Activated naive CD8-positive, alpha-beta T cell treated with anti-CD3 and anti-CD28 coated beads for 36 hours (primary cell): ENCODE results near the gene IFITM2. TPM values are rescaled to one million over a fixed set of nuclear protein-coding genes. Genes with fewer than 3 reads are reported as not detected.
"Not testable (repeated sequence)": the region's sequence is repeated elsewhere in the genome, so short reads cannot be mapped to it uniquely, and the experiment has no call there.

Experiments
- DNase-seq: peaks from one replicate; pipeline ENCODE4 v3.0.0; 2021
- H3K27ac Mint-ChIP-seq: one replicate; pipeline ENCODE4 v1.8.0; 2022; ENCODE audit warnings: mild to moderate bottlenecking, moderate library complexity, mixed read lengths
- H3K27me3 Mint-ChIP-seq: one replicate; pipeline ENCODE4 v1.8.0; 2022; ENCODE audit warnings: mild to moderate bottlenecking, mixed read lengths
- H3K36me3 Mint-ChIP-seq: one replicate; pipeline ENCODE4 v1.8.0; 2021; ENCODE audit warnings: mild to moderate bottlenecking, mixed read lengths
- H3K4me1 Mint-ChIP-seq: one replicate; pipeline ENCODE4 v1.8.0; 2021; ENCODE audit warnings: mixed read lengths
- H3K4me3 Mint-ChIP-seq: one replicate; pipeline ENCODE4 v1.8.0; 2022; ENCODE audit warnings: mild to moderate bottlenecking, moderate library complexity, mixed read lengths
- H3K9me3 Mint-ChIP-seq: one replicate; pipeline ENCODE4 v1.8.0; 2022; ENCODE audit warnings: mixed read lengths
- total RNA-seq, 2 experiments: library from RNA; stranded (reverse); gene quantifications; one replicate each; pipeline ENCODE4 v1.2.3, GENCODE V29; 2021

IFITM2 gene
- total RNA-seq, 2 experiments from 2014 or later = 474 to 496 TPM

DNA sequence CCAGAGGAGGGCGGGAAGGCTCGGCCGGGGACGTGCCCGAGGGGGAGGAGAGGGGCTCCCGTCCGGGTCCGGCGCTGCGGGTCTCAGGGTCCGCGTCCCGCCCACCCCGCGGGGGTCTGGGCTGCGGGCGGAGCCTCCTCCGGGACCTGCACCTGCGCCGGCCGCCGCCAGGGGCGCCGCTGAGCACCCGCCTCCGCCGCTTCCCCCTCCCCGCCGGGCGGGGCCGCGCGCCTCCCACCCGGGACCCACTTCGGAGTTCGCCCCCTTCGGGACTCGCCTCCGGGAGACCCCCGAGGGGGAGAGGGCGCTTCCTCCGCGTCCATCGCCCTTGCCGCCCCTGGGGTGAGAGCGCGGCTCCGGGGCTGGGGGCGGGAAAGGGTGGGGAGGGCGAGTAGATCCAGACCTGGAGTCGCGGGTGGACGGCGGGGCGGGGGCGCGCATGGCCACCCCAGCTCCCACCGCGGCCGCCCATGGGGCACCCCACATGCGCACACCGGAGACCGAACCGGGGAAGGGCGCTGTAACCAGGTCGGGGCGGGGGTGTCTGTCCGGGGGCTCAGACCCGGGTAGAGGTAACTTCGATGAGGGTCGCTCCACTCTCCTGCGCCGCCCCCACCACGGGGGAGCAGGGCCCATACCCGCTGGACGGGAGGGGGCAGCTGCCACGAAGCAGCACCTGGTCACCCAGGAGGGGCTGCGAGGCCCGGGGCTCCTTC is 10.9 kb downstream of the IFITM2 start:
- not testable (repeated sequence) for H3K9me3 Mint-ChIP-seq, H3K27ac Mint-ChIP-seq, H3K27me3 Mint-ChIP-seq, DNase-seq, H3K4me3 Mint-ChIP-seq
- Mint-ChIP-seq H3K4me1 (peaks cover 29% of the 10 kb centered on the region), H3K36me3 (peaks cover 50% of the 10 kb centered on the region)

DNA sequence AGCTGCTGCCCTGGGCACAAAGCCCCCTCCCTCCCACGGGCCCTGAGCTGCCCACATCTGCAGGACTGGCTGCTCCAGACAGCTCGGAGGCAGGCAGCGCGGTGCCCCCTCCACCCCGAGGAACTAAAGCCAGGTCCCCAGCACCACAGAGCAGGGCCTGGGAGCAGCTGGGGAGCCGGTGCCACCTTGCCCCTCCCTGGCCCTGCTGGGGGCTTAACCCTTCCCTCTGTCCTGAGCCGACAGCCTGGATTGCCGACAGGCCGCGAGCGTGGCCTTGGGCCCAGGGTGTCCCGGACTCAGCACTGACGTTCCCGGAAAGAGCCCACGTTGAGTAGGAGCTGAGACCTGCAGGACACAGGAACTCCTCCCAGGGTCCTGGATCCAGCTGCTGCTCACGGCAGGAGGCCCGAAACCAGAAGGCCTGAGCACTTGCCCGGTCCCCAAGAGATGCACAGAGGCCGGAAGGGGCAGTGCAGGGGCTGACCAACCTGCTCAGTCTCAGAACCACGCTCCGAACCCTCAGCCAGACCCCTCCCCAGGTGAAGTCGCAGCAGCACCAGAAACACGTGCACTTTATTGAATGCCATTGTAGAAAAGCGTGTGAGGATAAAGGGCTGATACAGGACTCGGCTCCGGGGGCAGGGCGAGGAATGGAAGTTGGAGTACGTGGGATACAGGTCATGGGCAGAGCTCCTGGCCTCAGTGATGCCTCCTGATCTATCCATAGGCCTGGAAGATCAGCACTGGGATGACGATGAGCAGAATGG is 11.7 kb downstream of the IFITM2 start:
- peak overlapping the region; percentile 93 for H3K4me3 Mint-ChIP-seq
- not testable (repeated sequence) for H3K9me3 Mint-ChIP-seq, DNase-seq, H3K27me3 Mint-ChIP-seq
- H3K4me1 Mint-ChIP-seq = peaks cover 35% of the 10 kb centered on the region
- peaks cover 43% of the 10 kb centered on the region for H3K36me3 Mint-ChIP-seq
- H3K27ac Mint-ChIP-seq = peak overlapping the region; percentile 98

DNA sequence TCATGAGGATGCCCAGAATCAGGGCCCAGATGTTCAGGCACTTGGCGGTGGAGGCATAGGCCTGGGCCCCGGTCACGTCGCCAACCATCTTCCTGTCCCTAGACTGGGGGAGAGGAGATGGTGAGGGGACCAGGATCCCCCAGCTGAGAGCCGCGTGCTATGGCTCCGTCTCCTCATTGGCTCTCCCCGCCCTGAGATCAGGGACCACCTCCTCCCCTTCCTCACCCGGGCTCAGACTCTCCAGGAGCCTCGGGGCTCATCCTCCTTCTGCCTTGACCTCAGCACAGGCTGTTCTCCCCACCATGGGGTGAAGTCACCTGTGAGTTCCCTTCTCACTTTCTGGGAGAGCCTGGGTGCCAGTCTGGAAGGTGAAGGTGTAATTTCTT is 12.3 kb downstream of the IFITM2 start:
- Mint-ChIP-seq H3K27ac (peak overlapping the region; percentile 98), H3K36me3 (peaks cover 37% of the 10 kb centered on the region)

DNA sequence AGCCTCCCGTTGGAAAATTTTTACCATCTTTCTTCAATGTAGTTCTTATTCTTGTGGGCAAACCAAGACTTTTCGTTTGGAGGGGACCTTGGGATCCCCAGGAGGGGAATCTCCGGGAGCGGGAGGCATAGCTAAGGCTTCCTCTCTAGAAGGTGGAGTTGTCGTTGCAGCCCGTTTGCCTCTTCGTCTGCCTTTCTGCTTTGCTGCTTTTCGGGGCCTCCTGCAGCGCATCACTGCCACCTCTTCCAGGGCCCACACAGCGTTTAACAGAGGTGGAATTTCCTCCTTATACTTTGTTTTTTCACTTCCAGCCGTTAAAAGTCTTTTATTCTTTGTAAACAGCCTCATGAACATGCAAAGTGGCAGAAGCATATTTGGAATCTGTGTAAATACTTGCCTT is 16.5 kb downstream of the IFITM2 start:
- H3K27me3 Mint-ChIP-seq = no peaks in the 10 kb centered on the region
- peaks cover 57% of the 10 kb centered on the region for H3K4me1 Mint-ChIP-seq
- peaks cover 2% of the 10 kb centered on the region for H3K9me3 Mint-ChIP-seq
- H3K4me3 Mint-ChIP-seq = no peak overlapping the region
- DNase-seq = no peak
- H3K36me3 Mint-ChIP-seq = peaks cover 17% of the 10 kb centered on the region
- peak overlapping the region; percentile 55 for H3K27ac Mint-ChIP-seq

More for the DNA sequence above, 12.3 kb downstream of the IFITM2 start:
- not testable (repeated sequence) for DNase-seq, H3K9me3 Mint-ChIP-seq, H3K27me3 Mint-ChIP-seq
- Mint-ChIP-seq H3K4me3 (peak overlapping the region; percentile 93), H3K4me1 (peaks cover 41% of the 10 kb centered on the region)

DNA sequence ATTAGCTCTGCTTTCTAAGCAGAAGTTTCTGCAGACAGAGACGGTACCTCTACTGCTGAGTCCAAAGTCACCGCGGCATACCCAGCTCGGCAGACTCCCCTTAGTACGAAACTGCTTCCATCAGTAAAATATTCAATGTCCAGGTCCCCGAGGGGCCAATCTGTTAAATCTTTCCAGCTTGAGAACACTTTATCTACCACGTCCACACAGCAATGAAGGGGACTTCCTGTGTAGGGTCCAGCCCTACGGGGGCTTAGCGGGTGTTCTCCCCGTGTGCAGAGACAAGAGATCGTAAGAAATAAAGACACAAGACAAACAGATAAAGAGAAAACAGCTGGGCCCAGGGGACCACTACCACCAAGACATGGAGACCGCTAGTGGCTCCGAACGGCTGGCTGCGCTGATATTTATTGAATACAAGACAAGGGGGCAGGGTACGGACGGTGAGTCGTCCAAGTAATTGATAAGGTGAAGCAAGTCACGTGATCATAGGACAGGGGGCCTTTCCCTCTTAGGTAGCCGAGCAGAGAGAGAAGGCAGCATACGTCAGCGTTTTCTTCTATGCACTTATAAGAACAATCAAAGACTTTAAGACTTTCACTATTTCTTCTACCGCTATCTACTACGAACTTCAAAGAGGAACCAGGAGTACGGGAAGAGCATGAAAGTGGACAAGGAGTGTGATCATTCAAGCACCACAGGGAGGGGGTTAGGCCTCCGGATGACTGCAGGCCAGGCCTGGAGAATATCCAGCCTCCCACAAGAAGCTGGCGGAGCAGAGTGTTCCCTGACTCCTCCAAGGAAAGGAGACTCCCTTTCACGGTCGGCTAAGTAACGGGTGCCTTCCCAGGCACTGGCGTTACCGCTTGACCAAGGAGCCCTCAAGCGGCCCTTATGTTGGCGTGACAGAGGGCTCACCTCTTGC is 17.2 kb downstream of the IFITM2 start:
- peaks cover 15% of the 10 kb centered on the region for H3K36me3 Mint-ChIP-seq
- peaks cover 62% of the 10 kb centered on the region for H3K4me1 Mint-ChIP-seq
- DNase-seq, H3K27me3 Mint-ChIP-seq, H3K9me3 Mint-ChIP-seq: not testable (repeated sequence)
- peak overlapping the region; percentile 33 for H3K4me3 Mint-ChIP-seq
- H3K27ac Mint-ChIP-seq = peak overlapping the region; percentile 73

DNA sequence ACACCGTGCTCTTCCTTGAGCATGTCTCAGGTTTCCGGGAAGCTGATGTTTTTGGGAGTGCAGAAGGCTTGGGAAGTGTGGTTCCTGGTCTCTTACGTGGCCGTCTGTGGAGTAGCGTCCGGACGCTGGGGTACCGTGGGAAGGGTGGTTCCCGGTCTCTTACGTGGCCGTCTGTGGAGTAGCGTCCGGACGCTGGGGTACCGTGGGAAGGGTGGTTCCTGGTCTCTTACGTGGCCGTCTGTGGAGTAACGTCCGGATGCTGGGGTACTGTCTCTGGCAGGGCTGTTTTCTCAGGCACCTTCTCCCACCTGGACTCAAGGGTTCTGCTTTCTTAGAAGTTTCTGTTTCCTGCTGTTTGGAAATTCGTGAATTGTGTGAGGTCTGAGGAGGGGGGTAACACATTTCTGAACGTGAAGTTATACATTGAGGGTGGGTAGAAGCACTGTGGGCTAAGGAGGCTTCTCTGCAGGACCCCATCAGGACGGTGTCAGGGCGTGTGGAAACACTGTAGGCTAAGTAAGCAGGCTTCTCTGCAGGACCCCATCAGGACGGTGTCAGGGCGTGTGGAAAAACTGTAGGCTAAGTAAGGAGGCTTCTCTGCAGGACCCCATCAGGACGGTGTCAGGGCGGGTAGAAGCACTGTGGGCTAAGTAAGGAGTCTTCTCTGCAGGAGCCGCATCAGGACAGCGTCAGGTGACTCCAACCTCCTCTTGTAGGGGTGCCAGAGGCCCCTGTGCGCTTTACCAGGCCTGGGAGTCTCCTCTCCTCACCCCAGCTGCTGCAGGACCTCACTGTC is 18.4 kb downstream of the IFITM2 start:
- peak overlapping the region; percentile 99 for H3K27ac Mint-ChIP-seq
- peaks cover 68% of the 10 kb centered on the region for H3K4me1 Mint-ChIP-seq
- H3K9me3 Mint-ChIP-seq = peaks cover 8% of the 10 kb centered on the region
- no peak for DNase-seq
- peaks cover 9% of the 10 kb centered on the region for H3K36me3 Mint-ChIP-seq
- peak overlapping the region; percentile 80 for H3K4me3 Mint-ChIP-seq
- H3K27me3 Mint-ChIP-seq = peaks cover 2% of the 10 kb centered on the region

DNA sequence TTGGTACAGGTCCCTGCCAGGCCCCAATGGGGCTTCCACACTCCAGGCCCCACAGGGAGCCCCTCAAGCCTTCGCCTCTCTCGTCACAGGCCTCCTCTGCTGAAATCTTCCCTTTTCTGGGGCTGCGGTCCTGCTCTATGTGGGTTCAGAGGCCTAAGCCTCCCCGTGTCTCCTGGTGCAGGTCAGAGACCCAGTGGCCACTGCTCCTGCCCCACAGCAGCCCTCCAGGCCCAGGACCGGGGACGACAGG is 18.9 kb downstream of the IFITM2 start:
- peaks cover 9% of the 10 kb centered on the region for H3K36me3 Mint-ChIP-seq
- peaks cover 74% of the 10 kb centered on the region for H3K4me1 Mint-ChIP-seq
- peak overlapping the region; percentile 99 for H3K27ac Mint-ChIP-seq
- H3K9me3 Mint-ChIP-seq = peaks cover 8% of the 10 kb centered on the region
- peaks cover 4% of the 10 kb centered on the region for H3K27me3 Mint-ChIP-seq
- H3K4me3 Mint-ChIP-seq = peak overlapping the region; percentile 80
- no peak for DNase-seq

DNA sequence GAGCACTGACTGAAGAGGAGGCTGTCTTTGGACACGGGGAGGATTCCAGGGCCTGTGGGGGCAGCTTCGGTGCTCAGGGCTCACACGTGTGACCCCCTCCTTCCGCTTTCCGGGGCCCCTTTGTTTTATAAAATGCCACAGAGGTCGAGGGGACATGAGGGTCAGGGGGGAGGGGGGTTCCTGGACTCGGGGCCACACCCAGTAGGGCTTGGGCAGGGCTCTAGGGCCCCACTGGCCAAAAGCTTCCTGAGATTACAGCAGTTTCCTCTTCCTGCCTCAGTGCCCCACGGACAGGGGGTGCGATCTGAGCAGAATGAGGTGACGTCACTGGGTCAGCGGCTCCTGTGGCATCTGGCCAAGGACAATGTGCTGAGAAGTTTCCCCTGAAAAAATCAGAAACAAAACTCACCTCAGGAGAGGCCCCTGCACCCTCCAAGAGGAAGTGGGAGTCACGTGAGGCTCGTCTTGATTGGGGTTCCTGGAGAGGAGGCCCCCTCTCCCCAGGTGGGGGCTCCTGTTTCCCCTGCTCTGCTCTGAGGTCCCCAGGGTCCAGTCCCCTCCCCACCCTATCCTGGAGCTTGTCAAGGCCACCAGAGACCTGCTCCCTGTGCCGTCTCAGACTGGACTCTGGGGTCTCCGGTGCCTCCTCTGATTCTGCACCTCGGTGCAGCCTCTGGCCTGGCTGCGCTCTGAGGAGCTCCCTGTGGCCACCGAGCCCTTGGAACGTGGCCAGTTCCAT is 19.4 kb downstream of the IFITM2 start:
- DNase-seq = peak; percentile 80
- peaks cover 4% of the 10 kb centered on the region for H3K27me3 Mint-ChIP-seq
- H3K4me1 Mint-ChIP-seq = peaks cover 79% of the 10 kb centered on the region
- H3K4me3 Mint-ChIP-seq = peak overlapping the region; percentile 80
- peaks cover 8% of the 10 kb centered on the region for H3K9me3 Mint-ChIP-seq
- H3K36me3 Mint-ChIP-seq = peaks cover 11% of the 10 kb centered on the region
- peak overlapping the region; percentile 99 for H3K27ac Mint-ChIP-seq

DNA sequence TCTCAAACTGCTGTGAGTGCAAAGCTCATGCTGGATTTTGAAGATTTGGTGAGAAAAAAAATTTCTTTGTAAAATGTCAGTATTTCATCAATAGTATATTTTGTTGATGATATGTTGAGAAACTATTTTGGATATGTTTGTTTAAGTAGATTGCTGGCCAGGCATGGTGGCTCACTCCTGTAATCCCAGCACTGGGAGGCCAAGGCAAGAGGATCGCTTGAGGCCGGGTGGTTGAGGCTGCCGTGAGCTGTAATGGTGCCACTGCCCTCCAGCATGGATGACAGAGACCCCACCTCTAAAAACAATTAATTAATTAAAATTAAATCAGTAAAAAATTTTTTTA is 19.9 kb downstream of the IFITM2 start:
- H3K9me3 Mint-ChIP-seq = peaks cover 8% of the 10 kb centered on the region
- peak overlapping the region; percentile 99 for H3K27ac Mint-ChIP-seq
- H3K36me3 Mint-ChIP-seq = peaks cover 11% of the 10 kb centered on the region
- DNase-seq = no peak
- peak overlapping the region; percentile 80 for H3K4me3 Mint-ChIP-seq
- peaks cover 80% of the 10 kb centered on the region for H3K4me1 Mint-ChIP-seq
- peaks cover 4% of the 10 kb centered on the region for H3K27me3 Mint-ChIP-seq

DNA sequence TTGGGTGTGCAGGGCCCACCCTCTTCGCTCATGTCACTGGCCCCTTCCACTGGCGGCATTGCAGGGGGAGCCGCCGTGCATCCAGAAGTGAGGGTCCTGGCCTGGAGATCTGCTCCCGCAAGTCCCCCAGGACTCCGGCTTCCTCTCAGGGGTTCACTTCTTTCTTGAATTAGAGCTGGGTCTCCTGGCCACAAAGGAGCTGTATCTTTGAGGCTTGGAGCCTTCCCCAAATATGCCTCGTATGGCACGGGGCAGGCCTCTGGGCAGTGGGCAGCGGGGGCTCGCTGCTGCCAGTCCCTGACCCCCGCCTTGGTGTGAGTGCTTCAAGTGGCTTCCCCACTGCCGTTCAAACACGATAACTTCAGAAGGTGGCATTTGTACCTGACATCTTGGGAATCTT is 20.4 kb downstream of the IFITM2 start:
- peaks cover 4% of the 10 kb centered on the region for H3K27me3 Mint-ChIP-seq
- H3K9me3 Mint-ChIP-seq = peaks cover 8% of the 10 kb centered on the region
- H3K4me1 Mint-ChIP-seq = peaks cover 81% of the 10 kb centered on the region
- H3K27ac Mint-ChIP-seq = peak overlapping the region; percentile 3
- peaks cover 11% of the 10 kb centered on the region for H3K36me3 Mint-ChIP-seq
- DNase-seq = no peak
- no peak overlapping the region for H3K4me3 Mint-ChIP-seq

DNA sequence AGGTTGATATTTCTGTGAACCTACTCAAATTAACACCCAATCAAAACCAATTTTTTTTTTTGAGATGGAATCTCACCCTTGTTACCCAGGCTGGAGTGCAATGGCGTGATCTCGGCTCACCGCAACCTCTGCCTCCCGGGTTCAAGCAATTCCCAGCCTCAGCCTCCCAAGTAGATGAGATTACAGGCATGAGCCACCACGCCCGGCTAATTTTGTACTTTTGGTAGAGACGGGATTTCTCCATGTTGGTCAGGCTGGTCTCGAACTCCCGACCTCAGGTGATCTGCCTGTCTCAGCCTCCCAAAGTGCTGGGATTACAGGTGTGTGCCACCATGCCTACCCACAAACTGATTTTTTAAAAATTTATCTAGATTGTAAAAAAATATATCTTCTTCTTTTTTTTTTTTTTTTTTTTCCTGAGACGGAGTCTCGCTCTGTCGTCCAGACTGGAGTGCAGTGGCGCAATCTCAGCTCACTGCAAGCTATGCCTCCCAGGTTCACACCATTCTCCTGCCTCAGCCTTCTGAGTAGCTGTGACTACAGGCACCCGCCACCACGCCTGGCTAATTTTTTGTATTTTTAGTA is 21.0 kb downstream of the IFITM2 start:
- H3K27me3 Mint-ChIP-seq, DNase-seq, H3K4me3 Mint-ChIP-seq, H3K9me3 Mint-ChIP-seq: not testable (repeated sequence)
- Mint-ChIP-seq H3K27ac (peak overlapping the region; percentile 57), H3K36me3 (peaks cover 11% of the 10 kb centered on the region), H3K4me1 (peaks cover 76% of the 10 kb centered on the region)

DNA sequence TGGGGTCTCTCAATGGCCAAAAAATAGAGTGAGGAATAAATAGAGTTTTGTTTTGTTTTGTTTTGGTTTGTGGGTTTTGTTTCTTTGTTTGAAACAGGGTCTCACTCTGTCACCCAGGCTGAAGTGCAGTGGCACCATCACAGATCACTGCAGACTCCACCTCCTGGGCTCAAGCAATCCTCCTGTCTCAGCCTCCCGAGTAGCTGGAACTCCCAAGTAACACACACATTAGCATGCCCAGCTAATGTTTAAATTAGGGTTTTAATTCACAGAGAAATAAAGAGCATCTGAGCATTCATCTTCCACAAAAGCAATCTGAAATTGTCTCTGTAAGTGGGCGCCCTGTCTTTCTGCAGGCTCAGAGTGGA is 22.3 kb downstream of the IFITM2 start:
- H3K4me1 Mint-ChIP-seq = peaks cover 65% of the 10 kb centered on the region
- H3K9me3 Mint-ChIP-seq = peaks cover 8% of the 10 kb centered on the region
- peaks cover 11% of the 10 kb centered on the region for H3K36me3 Mint-ChIP-seq
- H3K27ac Mint-ChIP-seq = peak overlapping the region; percentile 55
- DNase-seq = no peak
- peak overlapping the region; percentile 32 for H3K4me3 Mint-ChIP-seq
- H3K27me3 Mint-ChIP-seq = peaks cover 4% of the 10 kb centered on the region

DNA sequence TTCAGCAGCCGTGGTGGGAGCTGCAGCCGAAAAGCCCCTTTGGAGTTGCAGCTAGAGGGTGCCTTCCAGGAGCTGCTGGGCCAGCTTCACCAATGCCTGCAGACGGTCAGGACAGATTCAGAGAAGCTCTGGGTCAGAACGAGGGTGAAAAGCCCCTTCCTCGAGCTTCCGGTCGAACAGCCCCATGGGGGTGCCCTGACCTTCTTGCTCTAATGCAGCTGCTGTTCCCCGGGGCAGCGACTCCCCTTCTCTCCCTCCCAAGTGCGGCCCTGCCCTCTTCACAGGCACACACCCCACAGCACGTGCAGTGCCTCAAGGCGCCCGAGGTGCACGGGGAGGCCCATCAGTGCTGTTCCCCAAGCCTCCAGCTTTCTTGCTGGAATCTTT is 22.7 kb downstream of the IFITM2 start:
- H3K4me3 Mint-ChIP-seq = no peak overlapping the region
- no peak for DNase-seq
- H3K9me3 Mint-ChIP-seq = peaks cover 8% of the 10 kb centered on the region
- H3K36me3 Mint-ChIP-seq = peaks cover 11% of the 10 kb centered on the region
- H3K27me3 Mint-ChIP-seq = peaks cover 4% of the 10 kb centered on the region
- peaks cover 63% of the 10 kb centered on the region for H3K4me1 Mint-ChIP-seq
- no peak overlapping the region for H3K27ac Mint-ChIP-seq
